Smooth muscle cell (in vitro differentiated cells): Measurements from ENCODE around the gene SNRK. TPM values are rescaled to one million over a fixed set of nuclear protein-coding genes. Genes with fewer than 3 reads are reported as not detected.

Experiments
- DNase-seq: peaks from one replicate; lab custom pipeline; 2025; ENCODE audit not compliant: unreplicated experiment; lab: John Stamatoyannopoulos, UW
- H2AFZ ChIP-seq: fragments of 200-600 bp; sonication (generic); 2 replicates; pipeline ENCODE4 v1.6.0; 2016; ENCODE audit warnings: antibody characterized with exemption, low read depth, mild to moderate bottlenecking
- H3F3A ChIP-seq: fragments of 200-600 bp; sonication (generic); 2 replicates; pipeline ENCODE4 v1.6.0; 2017; ENCODE audit warnings: antibody characterized with exemption, low read depth
- H3K27ac ChIP-seq: fragments of 200-600 bp; sonication (generic); 2 replicates; pipeline ENCODE4 v1.5.1; 2016; ENCODE audit warnings: low read depth, mild to moderate bottlenecking
- H3K27me3 ChIP-seq: fragments of 200-600 bp; sonication (generic); 2 replicates; pipeline ENCODE4 v1.6.1; 2016; ENCODE audit warnings: low read depth, mild to moderate bottlenecking
- H3K36me3 ChIP-seq: fragments of 200-600 bp; sonication (generic); 2 replicates; pipeline ENCODE4 v1.5.1; 2016; ENCODE audit warnings: low read depth
- H3K4me1 ChIP-seq: fragments of 200-600 bp; sonication (generic); 2 replicates; pipeline ENCODE4 v1.5.1; 2016; ENCODE audit warnings: low read depth
- H3K4me2 ChIP-seq: fragments of 200-600 bp; sonication (generic); 2 replicates; pipeline ENCODE4 v1.6.0; 2016; ENCODE audit warnings: mild to moderate bottlenecking
- H3K4me3 ChIP-seq: fragments of 200-600 bp; sonication (generic); 2 replicates; pipeline ENCODE4 v1.5.1; 2016; ENCODE audit warnings: mild to moderate bottlenecking
- H3K79me2 ChIP-seq: fragments of 200-600 bp; sonication (generic); 2 replicates; pipeline ENCODE4 v1.6.0; 2016; ENCODE audit warnings: low read depth, mild to moderate bottlenecking
- H3K9ac ChIP-seq: fragments of 200-600 bp; sonication (generic); 2 replicates; pipeline ENCODE4 v1.6.0; 2016; ENCODE audit warnings: low read depth
- H3K9me3 ChIP-seq: fragments of 200-600 bp; sonication (generic); replicated peaks from 2 replicates; pipeline ENCODE4 v1.5.1; 2016; ENCODE audit warnings: low read depth
- H4K20me1 ChIP-seq: fragments of 200-600 bp; sonication (generic); 2 replicates; pipeline ENCODE4 v1.6.0; 2016; ENCODE audit warnings: low read depth
- CTCF ChIP-seq: fragments of 200-600 bp; sonication (generic); IDR thresholded peaks from 2 replicates; pipeline ENCODE4 v1.5.1; 2017; ENCODE audit warnings: borderline replicate concordance, mild to moderate bottlenecking, antibody characterized with exemption; ENCODE audit not compliant: insufficient read depth, poor library complexity, severe bottlenecking
- WGBS: methylation state at CpG from one replicate; pipeline ENCODE4 v1.1.7; 2016; ENCODE audit warnings: low lambda C conversion rate; 5-methylcytosine and 5-hydroxymethylcytosine counted together
- polyA plus RNA-seq: library from polyadenylated mRNA; unstranded; fragments of >200 nt; fragmentation: Nextera tagmentation; extraction: Ambion mirVana; gene quantifications from 2 replicates; pipeline ENCODE4 v1.2.1, GENCODE V29; 2016
- total RNA-seq: library from RNA; depleted of rRNA; stranded (reverse); fragments of >200 nt; gene quantifications from 2 replicates; pipeline ENCODE4 v1.2.3, GENCODE V29; 2014

Gene SNRK
- total and polyA plus RNA-seq, 2 experiments from 2014 or later: 6.3 to 14.2 TPM

DNA sequence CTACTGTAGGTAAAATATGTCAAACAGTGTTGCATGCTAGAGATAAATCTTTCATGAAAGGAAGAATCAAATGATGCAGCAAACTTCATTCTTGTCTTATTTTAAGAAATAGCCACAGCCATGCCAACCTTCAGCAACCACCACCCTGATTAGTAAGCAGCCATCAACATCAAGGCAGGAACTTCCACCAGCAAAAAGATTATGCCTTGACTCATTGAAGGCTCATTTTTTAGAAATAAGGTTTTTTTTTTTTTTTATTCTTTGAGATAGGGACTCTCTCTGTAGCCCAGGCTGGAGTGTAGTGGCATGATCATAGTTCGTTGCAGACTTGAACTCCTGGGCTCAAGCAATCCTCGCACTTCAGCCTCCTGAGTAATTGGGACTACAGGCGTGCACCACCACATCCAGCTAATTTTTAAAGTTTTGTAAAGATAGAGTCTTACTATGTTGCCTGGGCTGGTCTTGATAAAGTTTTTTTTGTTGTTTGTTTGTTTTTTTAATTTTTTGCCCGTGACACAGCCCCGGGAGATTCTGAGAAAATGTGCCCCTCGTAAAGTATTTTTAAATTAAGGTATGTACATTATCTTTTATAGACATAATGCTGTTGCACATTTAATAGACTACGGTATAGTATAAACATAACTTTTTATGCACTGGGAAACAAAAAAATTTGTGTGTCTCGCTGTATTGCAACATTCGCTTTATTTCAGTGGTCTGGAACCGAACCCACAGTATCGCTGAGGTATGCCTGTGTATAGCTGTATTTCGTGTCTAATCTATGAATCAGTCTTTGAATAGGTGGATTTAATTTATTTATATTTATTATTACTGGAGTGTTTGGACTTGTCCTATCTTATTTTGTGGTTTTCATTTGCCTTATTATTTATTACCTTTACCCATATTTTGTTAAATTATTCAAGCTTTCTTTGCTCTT, 23.3 kb downstream of the SNRK start:
- H4K20me1 ChIP-seq: peaks cover 64% of the 10 kb centered on the region
- no peak overlapping the region for H3K4me3 ChIP-seq
- no peak for TF ChIP-seq CTCF
- no peaks in the 10 kb centered on the region for H3K4me1 ChIP-seq
- no peak overlapping the region for H2AFZ ChIP-seq
- H3K27ac ChIP-seq: no peak overlapping the region
- H3K36me3 ChIP-seq: no peaks in the 10 kb centered on the region
- no peaks in the 10 kb centered on the region for H3K27me3 ChIP-seq
- no peak overlapping the region for H3K4me2 ChIP-seq
- WGBS: 97% methylated on average over 12 of the region's 12 CpGs
- no peaks in the 10 kb centered on the region for H3F3A ChIP-seq
- no peaks in the 10 kb centered on the region for H3K9me3 ChIP-seq
- peaks cover 11% of the 10 kb centered on the region for H3K79me2 ChIP-seq
- no peak overlapping the region for H3K9ac ChIP-seq
- DNase-seq: no peak

DNA sequence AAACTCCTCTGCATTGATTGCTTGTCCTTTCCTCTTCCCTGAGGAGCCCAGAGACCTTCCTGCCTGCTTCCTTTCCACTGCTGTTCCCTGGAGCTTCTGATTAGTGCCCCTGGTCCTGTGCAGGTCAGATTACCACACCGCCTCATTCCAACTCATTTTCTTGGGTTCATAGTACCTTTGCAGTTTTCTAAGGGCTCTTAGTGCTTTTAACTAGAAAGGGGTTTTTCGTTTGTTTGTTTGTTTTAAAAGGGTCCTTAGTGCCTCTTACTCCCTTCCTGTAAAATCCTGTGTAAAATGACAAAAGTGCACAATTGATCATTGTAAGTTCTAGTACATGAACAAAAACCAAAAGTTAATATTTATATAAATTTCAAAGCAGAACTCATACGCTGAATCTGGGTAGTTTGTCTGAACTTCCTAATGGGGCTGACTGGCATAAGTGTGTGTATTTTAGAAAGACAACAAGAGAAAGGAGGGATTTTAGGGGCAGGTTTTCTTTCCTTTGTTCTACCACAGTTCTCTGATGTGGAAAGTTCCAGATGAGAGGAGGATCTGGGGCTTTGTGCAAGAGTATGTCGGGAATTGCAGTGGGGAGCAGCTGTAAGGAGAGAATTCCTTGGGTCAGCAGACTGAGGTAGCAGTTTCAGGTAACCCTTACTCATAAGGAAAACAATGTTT, 30.6 kb downstream of the SNRK start:
- Histone ChIP-seq H3F3A (no peaks in the 10 kb centered on the region), H2AFZ (no peak overlapping the region), H3K9ac (no peak overlapping the region), H3K4me1 (peaks cover 6% of the 10 kb centered on the region), H3K9me3 (no peaks in the 10 kb centered on the region), H3K27ac (no peak overlapping the region), H3K79me2 (peaks cover 22% of the 10 kb centered on the region), H3K4me3 (no peak overlapping the region), H3K36me3 (no peaks in the 10 kb centered on the region), H3K27me3 (no peaks in the 10 kb centered on the region), H3K4me2 (no peak overlapping the region), H4K20me1 (peaks cover 70% of the 10 kb centered on the region)
- no peak for TF ChIP-seq CTCF
- 82% methylated on average over 4 of the region's 4 CpGs for WGBS
- DNase-seq: no peak

DNA sequence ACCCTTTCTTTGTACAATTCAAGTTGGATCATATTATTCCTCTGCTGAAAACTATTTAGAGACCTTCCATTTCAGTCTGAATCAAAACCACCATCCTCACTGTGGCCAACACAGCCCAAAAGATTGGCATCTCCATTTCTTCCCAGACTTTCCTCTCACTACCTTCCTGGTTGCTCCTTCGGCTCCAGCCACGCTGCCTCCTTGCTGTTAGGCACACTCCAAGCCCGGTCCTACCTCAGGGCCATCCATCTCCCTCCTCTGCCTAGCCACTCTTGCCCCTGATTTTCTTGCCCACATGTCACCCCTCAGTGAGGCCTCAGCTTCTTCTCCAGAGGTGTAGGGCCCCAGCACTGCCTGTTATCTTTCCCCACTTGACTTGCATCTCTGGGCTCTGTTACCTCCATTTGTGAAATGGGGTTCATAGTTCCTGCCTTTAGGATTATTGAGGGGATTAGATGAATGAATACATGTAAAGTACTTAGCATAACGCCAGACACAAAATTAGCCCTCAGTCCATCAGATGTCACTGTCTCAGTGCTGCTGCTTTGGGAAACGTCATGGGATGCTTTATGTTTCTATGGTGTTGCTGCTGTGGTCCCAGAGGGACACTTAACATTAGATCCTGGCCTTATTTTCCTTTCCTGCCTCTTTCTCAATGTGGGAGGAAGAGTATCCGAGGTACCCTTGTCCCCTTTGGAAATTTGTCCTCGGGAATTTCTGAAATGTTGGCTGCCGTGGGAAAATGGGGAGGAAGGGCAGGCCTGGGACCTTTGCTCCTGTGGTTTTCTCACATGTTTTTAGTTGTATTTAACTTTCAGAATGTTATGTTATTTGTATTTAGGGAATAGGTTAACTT, 31.3 kb downstream of the SNRK start:
- no peaks in the 10 kb centered on the region for H3K9me3 ChIP-seq
- no peak for DNase-seq
- WGBS: 89% methylated on average over 8 of the region's 8 CpGs
- H3F3A ChIP-seq: no peaks in the 10 kb centered on the region
- no peaks in the 10 kb centered on the region for H3K27me3 ChIP-seq
- no peak overlapping the region for H3K9ac ChIP-seq
- H3K27ac ChIP-seq: no peak overlapping the region
- no peak for TF ChIP-seq CTCF
- H3K36me3 ChIP-seq: no peaks in the 10 kb centered on the region
- peaks cover 65% of the 10 kb centered on the region for H4K20me1 ChIP-seq
- H3K4me3 ChIP-seq: no peak overlapping the region
- no peak overlapping the region for H3K4me2 ChIP-seq
- peaks cover 22% of the 10 kb centered on the region for H3K79me2 ChIP-seq
- peaks cover 6% of the 10 kb centered on the region for H3K4me1 ChIP-seq
- H2AFZ ChIP-seq: no peak overlapping the region
